CD4-positive, alpha-beta T cell treated with Interferon gamma for 1 hour (primary cell): ENCODE data around the gene SLFN12L.
A peak's percentile ranks its signal among the peaks of the same experiment; 100 is the strongest.
"Not testable (repeated sequence)": the region's sequence is repeated elsewhere in the genome, so short reads cannot be mapped to it uniquely, and the experiment has no call there.

Experiments used
- DNase-seq: peaks from one replicate; pipeline ENCODE4 v3.0.0-alpha.2; 2020

SLFN12L gene

GRCh38 chr17:35541434-35541833 is 4.0 kb upstream of the SLFN12L start:
- DNase-seq = no peak

GRCh38 chr17:35540589-35541404 is 3.3 kb upstream of the SLFN12L start:
- DNase-seq = peak; percentile 57

- DNase-seq = no peak
These were observed 2.2 kb upstream of the SLFN12L start for GRCh38 chr17:35539659-35540026.

GRCh38 chr17:35536664-35537171 is 760 bp downstream of the SLFN12L start:
- peak; percentile 19 for DNase-seq

GRCh38 chr17:35535406-35535805 is 2.1 kb downstream of the SLFN12L start:
- not testable (repeated sequence) for DNase-seq

GRCh38 chr17:35534576-35535093 is 2.8 kb downstream of the SLFN12L start:
- no peak for DNase-seq

GRCh38 chr17:35531160-35531559 is 6.3 kb downstream of the SLFN12L start:
- DNase-seq = no peak

- no peak for DNase-seq
These were observed 7.6 kb downstream of the SLFN12L start for GRCh38 chr17:35529866-35530265.

- DNase-seq = not testable (repeated sequence)
These were observed 8.2 kb downstream of the SLFN12L start for GRCh38 chr17:35529326-35529725.

- no peak for DNase-seq
These were observed 14.2 kb downstream of the SLFN12L start for GRCh38 chr17:35523296-35523695.

GRCh38 chr17:35521654-35522256 is 15.7 kb downstream of the SLFN12L start:
- DNase-seq = peak; percentile 42

- no peak for DNase-seq
These were observed 16.3 kb downstream of the SLFN12L start for GRCh38 chr17:35521150-35521549.

GRCh38 chr17:35519906-35520442 is 17.5 kb downstream of the SLFN12L start:
- DNase-seq = no peak

- DNase-seq = no peak
These were observed 18.0 kb downstream of the SLFN12L start for GRCh38 chr17:35519439-35519838.

- DNase-seq = not testable (repeated sequence)
These were observed 19.0 kb downstream of the SLFN12L start for GRCh38 chr17:35518431-35518830.

- DNase-seq = no peak
These were observed 22.5 kb downstream of the SLFN12L start for GRCh38 chr17:35515027-35515426.

- no peak for DNase-seq
These were observed 22.9 kb downstream of the SLFN12L start for GRCh38 chr17:35514564-35514963.

GRCh38 chr17:35510052-35510451 is 27.4 kb downstream of the SLFN12L start:
- no peak for DNase-seq

- DNase-seq = not testable (repeated sequence)
These were observed 29.8 kb downstream of the SLFN12L start for GRCh38 chr17:35507714-35508113.

GRCh38 chr17:35499548-35499947 is 37.9 kb downstream of the SLFN12L start:
- no peak for DNase-seq

- no peak for DNase-seq
These were observed 38.9 kb downstream of the SLFN12L start for GRCh38 chr17:35498448-35499178.

GRCh38 chr17:35496451-35497290 is 40.8 kb downstream of the SLFN12L start:
- no peak for DNase-seq
